ENCODE results near the gene TAL1.
A peak's percentile ranks its signal among the peaks of the same experiment; 100 is the strongest.

The TAL1 gene

DNA sequence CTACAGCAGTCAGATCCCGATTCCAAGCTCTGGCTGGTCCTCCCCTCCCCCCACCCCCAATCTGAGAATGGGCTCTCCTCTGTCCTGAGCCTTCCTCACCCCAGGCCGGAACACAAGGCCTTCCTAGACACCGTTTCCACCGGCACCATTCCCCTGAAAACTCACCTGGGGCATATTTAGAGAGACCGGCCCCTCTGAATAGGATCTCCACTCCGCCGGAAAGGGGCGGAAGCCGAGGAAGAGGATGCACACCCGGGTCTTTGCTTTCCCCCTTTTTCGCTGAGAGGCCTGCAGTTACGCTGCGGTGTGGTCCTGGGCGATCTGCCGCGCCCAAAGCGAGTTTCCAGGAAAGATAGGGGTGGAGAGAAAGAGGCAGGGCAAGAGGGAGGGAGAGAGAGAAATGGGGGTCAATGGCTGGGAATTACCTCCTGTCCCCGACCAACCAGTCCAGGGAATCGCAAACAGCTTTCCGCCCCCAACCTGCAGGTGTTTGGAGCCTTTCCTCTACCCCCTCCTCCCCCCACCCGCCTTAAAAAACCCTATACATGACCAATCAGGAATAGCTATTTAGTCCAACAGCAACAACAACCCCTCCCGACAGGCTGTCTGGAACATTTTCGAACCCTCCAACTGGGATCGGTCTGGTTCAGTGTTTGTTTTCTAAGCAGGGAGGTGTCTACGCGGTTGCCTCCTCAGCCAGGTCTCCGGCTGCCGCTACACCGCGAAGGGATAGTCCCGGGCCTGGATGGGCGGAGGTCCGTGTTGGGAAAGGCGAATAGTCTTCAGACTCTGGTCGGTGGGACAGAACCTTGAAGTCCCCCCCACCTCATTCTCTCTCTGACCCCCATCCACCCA is 2.8 kb downstream of the TAL1 start:
- DNase-seq: no peak

- DNase-seq: no peak
These were observed 3.4 kb downstream of the TAL1 start for GRCh38 chr1:47228644-47229030.

GRCh38 chr1:47227341-47228232 is 4.4 kb downstream of the TAL1 start:
- no peak for DNase-seq

- DNase-seq: no peak
These were observed 5.2 kb downstream of the TAL1 start for GRCh38 chr1:47226839-47227215.

DNA sequence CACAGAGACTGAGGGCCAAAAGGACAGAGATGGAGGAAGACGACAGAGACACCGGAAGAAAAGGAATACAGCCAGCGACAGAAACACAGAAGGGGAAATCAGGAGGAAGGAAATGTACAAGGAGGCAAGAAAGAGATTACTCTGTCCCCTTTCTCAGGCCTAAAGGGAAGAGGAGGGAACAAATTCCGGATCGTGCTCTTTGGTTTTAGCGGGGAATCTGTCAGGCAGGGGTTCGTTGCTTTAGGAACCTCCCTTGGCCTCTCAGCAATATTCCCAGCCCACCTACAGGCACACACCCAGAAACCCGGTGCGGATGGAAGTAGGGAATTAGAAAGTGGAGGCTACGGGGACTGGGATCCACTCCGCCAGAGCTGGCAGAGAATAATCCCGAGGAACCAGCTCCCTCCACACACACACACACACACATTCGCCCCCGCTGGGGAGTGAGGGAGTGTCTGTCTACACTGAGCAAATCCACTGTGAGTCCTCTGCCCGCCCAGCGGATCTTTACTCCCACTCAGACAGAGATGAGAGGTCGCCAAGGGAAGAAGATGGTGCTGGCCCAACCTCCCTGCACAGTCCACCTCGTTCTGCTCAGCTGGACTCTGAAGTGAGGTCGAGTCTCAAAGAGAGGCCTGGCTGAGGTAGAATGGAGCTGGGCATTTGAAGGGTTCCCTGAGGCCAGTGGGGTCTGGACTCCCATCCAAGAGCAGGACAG is 5.7 kb downstream of the TAL1 start:
- no peak for DNase-seq

GRCh38 chr1:47225430-47226100 is 6.5 kb downstream of the TAL1 start:
- DNase-seq: no peak

GRCh38 chr1:47224676-47225399 is 7.2 kb downstream of the TAL1 start:
- DNase-seq: no peak

- DNase-seq: no peak
These were observed 7.9 kb downstream of the TAL1 start for GRCh38 chr1:47223921-47224675.

DNA sequence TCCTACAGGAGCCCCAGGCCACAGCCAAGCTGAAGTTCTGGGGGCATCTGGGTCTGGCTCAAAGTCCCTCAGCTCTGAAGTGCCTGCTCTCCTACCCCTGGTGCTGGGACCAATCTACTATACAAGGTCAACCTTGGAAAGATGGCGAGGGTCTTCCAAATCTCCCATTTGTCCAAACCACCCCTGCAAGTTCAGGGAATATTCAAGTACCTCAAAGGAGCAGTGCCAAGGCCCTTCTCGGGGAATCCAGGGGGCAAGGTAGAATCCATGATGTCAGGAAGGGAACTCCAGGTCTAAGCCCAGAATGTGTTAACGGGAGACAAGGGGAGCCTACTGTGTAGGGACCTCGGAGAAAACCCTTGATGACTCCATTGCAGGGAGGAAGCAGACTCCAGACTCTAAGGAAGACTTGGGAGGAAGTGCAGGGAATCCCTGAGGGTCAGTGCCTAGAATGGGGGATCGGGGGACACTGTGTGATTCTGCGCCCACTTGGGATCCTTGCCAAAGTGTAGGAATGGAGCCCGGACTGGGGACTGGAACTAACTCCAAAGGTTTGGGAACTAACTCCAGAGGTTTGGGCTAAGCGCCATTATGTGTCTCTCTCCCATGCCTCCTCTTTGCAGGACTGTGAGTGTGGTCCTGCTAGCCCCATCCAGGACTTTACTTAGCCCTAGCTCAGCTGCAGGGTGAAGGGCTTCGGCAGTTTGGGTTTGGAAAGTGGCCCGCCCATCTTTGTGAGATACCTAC is 8.7 kb downstream of the TAL1 start:
- DNase-seq: no peak

GRCh38 chr1:47222476-47222875 is 9.5 kb downstream of the TAL1 start:
- no peak for DNase-seq

DNA sequence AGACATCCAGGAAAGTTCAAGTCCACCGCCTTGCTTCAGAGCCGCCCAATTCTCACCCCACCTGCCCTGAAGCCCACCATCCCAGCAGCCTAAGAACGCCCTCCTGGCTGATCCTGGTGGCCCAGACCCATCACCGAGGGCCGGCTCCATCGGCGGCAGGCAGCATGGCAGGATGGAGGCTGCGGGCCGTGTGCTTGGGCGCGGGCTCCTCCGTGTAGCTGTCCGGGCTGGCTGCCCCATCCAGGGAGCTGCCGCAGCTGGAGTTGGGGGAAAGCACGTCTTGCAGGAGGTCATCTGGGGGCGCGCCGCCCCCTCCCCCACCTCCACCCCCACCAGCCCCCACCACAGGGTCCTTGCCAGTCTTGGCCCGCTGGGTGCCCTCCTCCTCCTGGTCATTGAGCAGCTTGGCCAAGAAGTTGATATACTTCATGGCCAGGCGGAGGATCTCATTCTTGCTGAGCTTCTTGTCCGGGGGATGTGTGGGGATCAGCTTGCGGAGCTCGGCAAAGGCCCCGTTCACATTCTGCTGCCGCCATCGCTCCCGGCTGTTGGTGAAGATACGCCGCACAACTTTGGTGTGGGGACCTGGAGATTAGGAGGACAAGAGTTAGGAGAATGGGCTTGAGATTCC is 12.3 kb downstream of the TAL1 start:
- no peak for DNase-seq

DNA sequence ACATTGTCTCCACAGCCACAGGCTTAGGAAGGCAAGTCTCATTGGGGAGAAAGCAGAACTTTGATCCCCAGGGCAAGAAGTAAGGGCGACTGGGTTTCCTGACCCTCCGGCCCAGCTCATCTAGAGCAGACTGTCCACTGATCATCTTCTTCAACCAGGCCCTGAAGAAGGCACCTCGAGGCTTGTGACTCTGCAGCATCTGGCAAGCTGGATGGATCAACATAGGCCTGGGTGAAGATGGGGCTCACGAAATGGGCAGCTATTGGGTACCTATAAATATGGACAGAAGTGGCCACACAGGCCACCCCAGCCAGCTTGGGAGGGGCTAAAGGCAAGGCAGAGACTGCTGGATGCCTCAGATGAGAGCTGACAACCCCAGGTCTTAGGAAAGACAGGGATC is 13.0 kb downstream of the TAL1 start:
- DNase-seq: no peak

DNA sequence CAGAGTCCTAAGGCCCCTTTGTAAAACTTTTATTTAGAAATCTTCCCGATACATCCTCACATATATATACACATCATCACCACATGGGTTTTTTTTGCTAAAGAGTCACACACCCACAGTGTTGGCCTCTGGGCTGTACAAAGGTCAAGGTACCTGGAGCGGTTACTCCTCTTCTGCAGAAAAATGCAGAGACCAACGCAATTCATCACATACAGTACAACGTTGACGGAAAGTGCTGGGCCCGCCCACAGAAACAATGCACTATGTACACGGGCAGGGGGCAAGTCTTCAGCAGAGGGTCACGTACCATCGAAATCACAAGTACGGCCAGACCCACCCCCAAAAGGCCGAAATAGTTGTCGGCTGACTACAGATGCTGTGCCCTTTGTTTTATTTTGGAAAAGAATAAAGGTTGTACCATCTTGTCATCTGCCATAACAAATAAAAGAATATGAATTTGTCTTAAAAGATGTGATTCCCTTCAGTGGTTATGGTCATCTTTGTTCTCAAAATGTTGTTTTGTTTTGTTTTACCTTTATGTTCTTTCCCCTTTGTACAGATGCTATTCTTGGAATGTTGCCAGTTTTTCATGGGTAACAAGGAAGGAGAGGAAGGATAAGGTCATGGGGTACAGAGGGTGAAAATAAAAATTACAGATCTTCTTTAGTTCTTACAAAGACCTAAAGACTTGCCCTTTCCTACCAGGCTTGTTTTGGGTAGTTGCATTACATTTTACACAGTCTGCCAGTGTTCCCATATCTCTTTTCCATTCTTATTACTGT is 15.6 kb downstream of the TAL1 start:
- DNase-seq: no peak

GRCh38 chr1:47215713-47216112 is 16.3 kb downstream of the TAL1 start:
- DNase-seq: no peak

- DNase-seq: no peak
These were observed 17.5 kb downstream of the TAL1 start for GRCh38 chr1:47214549-47214948.

GRCh38 chr1:47213230-47213963 is 18.6 kb downstream of the TAL1 start:
- no peak for DNase-seq

DNA sequence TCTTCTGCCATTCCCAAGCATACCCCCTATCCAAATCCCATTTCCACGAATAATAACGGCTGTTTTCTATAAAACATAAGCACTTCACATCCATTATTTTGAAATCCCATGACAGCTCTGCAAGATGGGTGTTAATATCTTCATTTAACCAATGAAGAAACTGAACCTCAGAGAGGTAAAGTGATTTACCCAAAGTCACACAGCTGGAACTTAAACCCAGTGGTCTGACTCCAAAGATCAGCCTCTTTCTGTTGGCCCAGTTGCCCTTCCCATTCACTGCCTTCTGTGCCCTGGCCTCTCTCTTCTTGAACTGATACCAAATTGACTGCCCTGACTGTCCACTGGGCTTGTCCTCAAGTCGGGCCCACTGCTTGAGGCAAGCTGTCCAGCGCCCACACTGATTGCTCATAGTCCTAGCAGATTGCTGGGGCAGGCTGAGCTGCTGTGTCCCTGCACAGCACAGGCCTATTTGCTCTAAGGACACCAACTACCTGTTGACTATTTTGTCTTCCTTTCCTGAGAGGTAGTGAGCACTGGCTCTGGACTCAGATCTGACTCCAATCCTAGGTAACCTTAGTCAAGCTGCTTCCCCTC is 19.3 kb downstream of the TAL1 start:
- no peak for DNase-seq

- DNase-seq: peak; percentile 40
These were observed 20.2 kb downstream of the TAL1 start for GRCh38 chr1:47211796-47212269.

All from DMS153 (cell line).